ENCODE data around the gene DKKL1.
"Not testable (repeated sequence)": the region's sequence is repeated elsewhere in the genome, so short reads cannot be mapped to it uniquely, and the experiment has no call there.

Gene DKKL1

GRCh38 chr19:49324801-49325576, 38.7 kb upstream of the DKKL1 start, which contains the start of gene SLC6A16:
TSS of gene SLC6A16 (minus strand) at chr19:49325191. CDS start at chr19:49311347, 13,844 bp downstream.
- TF ChIP-seq, protein P1, sequence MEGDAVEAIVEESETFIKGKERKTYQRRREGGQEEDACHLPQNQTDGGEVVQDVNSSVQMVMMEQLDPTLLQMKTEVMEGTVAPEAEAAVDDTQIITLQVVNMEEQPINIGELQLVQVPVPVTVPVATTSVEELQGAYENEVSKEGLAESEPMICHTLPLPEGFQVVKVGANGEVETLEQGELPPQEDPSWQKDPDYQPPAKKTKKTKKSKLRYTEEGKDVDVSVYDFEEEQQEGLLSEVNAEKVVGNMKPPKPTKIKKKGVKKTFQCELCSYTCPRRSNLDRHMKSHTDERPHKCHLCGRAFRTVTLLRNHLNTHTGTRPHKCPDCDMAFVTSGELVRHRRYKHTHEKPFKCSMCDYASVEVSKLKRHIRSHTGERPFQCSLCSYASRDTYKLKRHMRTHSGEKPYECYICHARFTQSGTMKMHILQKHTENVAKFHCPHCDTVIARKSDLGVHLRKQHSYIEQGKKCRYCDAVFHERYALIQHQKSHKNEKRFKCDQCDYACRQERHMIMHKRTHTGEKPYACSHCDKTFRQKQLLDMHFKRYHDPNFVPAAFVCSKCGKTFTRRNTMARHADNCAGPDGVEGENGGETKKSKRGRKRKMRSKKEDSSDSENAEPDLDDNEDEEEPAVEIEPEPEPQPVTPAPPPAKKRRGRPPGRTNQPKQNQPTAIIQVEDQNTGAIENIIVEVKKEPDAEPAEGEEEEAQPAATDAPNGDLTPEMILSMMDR (conservative IDR thresholded peaks at IDR 0.05; ENCODE audit: low read depth, low read length) = no peak
- no peaks in the 10 kb centered on the region for H3K79me2 ChIP-seq (ENCODE audit: insufficient read depth, low read depth)
- no peak within 1 kb of the TSS for H3K9ac ChIP-seq
- no peak within 1 kb of the TSS for H3K4me2 ChIP-seq
- H4K20me1 ChIP-seq (ENCODE audit: insufficient read depth) = no peaks in the 10 kb centered on the region
- no peaks in the 10 kb centered on the region for H3K36me3 ChIP-seq (ENCODE audit: insufficient read depth)
- no peak within 1 kb of the TSS for H2AFZ ChIP-seq (ENCODE audit: low read depth)
- H3K4me1 ChIP-seq (ENCODE audit: low read depth, poor library complexity, severe bottlenecking) = no peaks in the 10 kb centered on the region
- no peak within 1 kb of the TSS for H3K4me3 ChIP-seq (IDR thresholded peaks at IDR 0.05; ENCODE audit: insufficient read depth, low read depth, low read length)
- no peak within 1 kb of the TSS for H3K27ac ChIP-seq
- no peaks in the 10 kb centered on the region; the same call in 1 of the 2 replicates for H3K27me3 ChIP-seq (ENCODE audit: insufficient read depth, low read depth)

- not testable (repeated sequence) for H3K27ac ChIP-seq
Observed at GRCh38 chr19:49325756-49326155, 37.9 kb upstream of the DKKL1 start.

GRCh38 chr19:49326165-49326704, 37.4 kb upstream of the DKKL1 start:
- TF ChIP-seq, protein P1 (conservative IDR thresholded peaks at IDR 0.05; ENCODE audit: low read depth, low read length) = no peak
- Histone ChIP-seq H3K79me2 (ENCODE audit: insufficient read depth, low read depth) (no peaks in the 10 kb centered on the region), H4K20me1 (ENCODE audit: insufficient read depth) (no peaks in the 10 kb centered on the region), H3K4me3 (IDR thresholded peaks at IDR 0.05; ENCODE audit: insufficient read depth, low read depth, low read length) (no peak overlapping the region), H3K4me2 (no peak overlapping the region), H3K27ac (no peak overlapping the region), H3K36me3 (ENCODE audit: insufficient read depth) (no peaks in the 10 kb centered on the region), H3K27me3 (ENCODE audit: insufficient read depth, low read depth) (no peaks in the 10 kb centered on the region; the same call in 1 of the 2 replicates), H3K4me1 (ENCODE audit: low read depth, poor library complexity, severe bottlenecking) (no peaks in the 10 kb centered on the region), H3K9ac (no peak overlapping the region), H2AFZ (ENCODE audit: low read depth) (no peak overlapping the region)

More at GRCh38 chr19:49325756-49326155, 37.9 kb upstream of the DKKL1 start:
- H3K9ac ChIP-seq; H2AFZ ChIP-seq (ENCODE audit: low read depth); H3K4me3 ChIP-seq (IDR thresholded peaks at IDR 0.05; ENCODE audit: insufficient read depth, low read depth, low read length); H3K79me2 ChIP-seq (ENCODE audit: insufficient read depth, low read depth); H4K20me1 ChIP-seq (ENCODE audit: insufficient read depth); H3K36me3 ChIP-seq (ENCODE audit: insufficient read depth); H3K4me1 ChIP-seq (ENCODE audit: low read depth, poor library complexity, severe bottlenecking); H3K4me2 ChIP-seq; H3K27me3 ChIP-seq (ENCODE audit: insufficient read depth, low read depth): not testable (repeated sequence)

- Histone ChIP-seq H3K4me1 (ENCODE audit: low read depth, poor library complexity, severe bottlenecking) (no peaks in the 10 kb centered on the region), H3K36me3 (ENCODE audit: insufficient read depth) (no peaks in the 10 kb centered on the region), H4K20me1 (ENCODE audit: insufficient read depth) (no peaks in the 10 kb centered on the region), H3K4me3 (IDR thresholded peaks at IDR 0.05; ENCODE audit: insufficient read depth, low read depth, low read length) (no peak overlapping the region), H3K9ac (no peak overlapping the region), H3K27me3 (ENCODE audit: insufficient read depth, low read depth) (no peaks in the 10 kb centered on the region; the same call in 1 of the 2 replicates), H3K79me2 (ENCODE audit: insufficient read depth, low read depth) (no peaks in the 10 kb centered on the region), H3K4me2 (no peak overlapping the region), H2AFZ (ENCODE audit: low read depth) (peak overlapping the region; percentile 5; the same call in 1 of the 2 replicates), H3K27ac (no peak overlapping the region)
- TF ChIP-seq, protein P1 (conservative IDR thresholded peaks at IDR 0.05; ENCODE audit: low read depth, low read length) = peak; percentile 84
Observed at GRCh38 chr19:49327878-49328544, 35.7 kb upstream of the DKKL1 start.
